Choroid plexus epithelial cell (primary cell): ENCODE data around the gene AHCYL2.
A peak's percentile ranks its signal among the peaks of the same experiment; 100 is the strongest.

Experiments
- DNase-seq: peaks from one replicate; pipeline ENCODE4 v3.0.0-alpha.2; 2010; ENCODE audit warnings: low read depth
- H3K4me3 ChIP-seq: 2 replicates; pipeline ENCODE4 v1.5.1; 2011; ENCODE audit warnings: low read depth, mild to moderate bottlenecking, control low read depth, low read length, moderate library complexity
- CTCF ChIP-seq: conservative IDR thresholded peaks from 2 replicates; pipeline ENCODE4 v1.5.1; 2011; ENCODE audit warnings: low read depth, mild to moderate bottlenecking, control low read depth, inconsistent platforms, low read length, moderate library complexity

Gene AHCYL2

GRCh38 chr7:129188892-129189660 lies 35.8 kb upstream of the AHCYL2 start:
- no peak for TF ChIP-seq CTCF
- peak; percentile 26 for DNase-seq
- peak overlapping the region; percentile 68 for H3K4me3 ChIP-seq

GRCh38 chr7:129189661-129190310 lies 35.0 kb upstream of the AHCYL2 start:
- H3K4me3 ChIP-seq: peak overlapping the region; percentile 68
- no peak for TF ChIP-seq CTCF
- DNase-seq: peak; percentile 16

GRCh38 chr7:129191272-129191671 lies 33.6 kb upstream of the AHCYL2 start:
- no peak overlapping the region for H3K4me3 ChIP-seq
- DNase-seq: no peak
- TF ChIP-seq CTCF: no peak

- TF ChIP-seq CTCF: no peak
- H3K4me3 ChIP-seq: no peak overlapping the region
- no peak for DNase-seq
These were observed 30.9 kb upstream of the AHCYL2 start for GRCh38 chr7:129193892-129194291.

GRCh38 chr7:129197771-129198170 lies 27.1 kb upstream of the AHCYL2 start:
- no peak for TF ChIP-seq CTCF
- no peak overlapping the region for H3K4me3 ChIP-seq
- DNase-seq: no peak

GRCh38 chr7:129199406-129199805 lies 25.4 kb upstream of the AHCYL2 start:
- no peak for TF ChIP-seq CTCF
- no peak for DNase-seq
- no peak overlapping the region for H3K4me3 ChIP-seq
